OCI-M2 (cell line): ENCODE results near the gene ACRV1.
"Not testable (repeated sequence)": the region's sequence is repeated elsewhere in the genome, so short reads cannot be mapped to it uniquely, and the experiment has no call there.

Experiments used
- DNase-seq: peaks from one replicate; lab custom pipeline; 2025; ENCODE audit not compliant: unreplicated experiment; lab: John Stamatoyannopoulos, UW

Gene ACRV1

GRCh38 chr11:125680747-125681146 lies at the start of gene ACRV1:
ACRV1 (minus strand) TSS chr11:125680847; CDS start chr11:125680780, 67 bp downstream.
- no peak for DNase-seq

GRCh38 chr11:125728969-125729368 lies 48.3 kb upstream of the ACRV1 start:
- no peak for DNase-seq

- DNase-seq = no peak
Observed at GRCh38 chr11:125724125-125724524, 43.5 kb upstream of the ACRV1 start.

GRCh38 chr11:125720781-125721180 lies 40.1 kb upstream of the ACRV1 start:
- DNase-seq = no peak

- DNase-seq = not testable (repeated sequence)
Observed at GRCh38 chr11:125704686-125705085, 24.0 kb upstream of the ACRV1 start.

GRCh38 chr11:125701858-125702621 lies 21.4 kb upstream of the ACRV1 start:
- no peak for DNase-seq

- DNase-seq = no peak
Observed at GRCh38 chr11:125701018-125701610, 20.5 kb upstream of the ACRV1 start.

GRCh38 chr11:125694951-125695350 lies 14.3 kb upstream of the ACRV1 start:
- DNase-seq = no peak

GRCh38 chr11:125692887-125693286 lies 12.2 kb upstream of the ACRV1 start:
- DNase-seq = no peak

GRCh38 chr11:125690006-125690405 lies 9.4 kb upstream of the ACRV1 start:
- no peak for DNase-seq

GRCh38 chr11:125689274-125689859 lies 8.7 kb upstream of the ACRV1 start:
- DNase-seq = no peak

- no peak for DNase-seq
Observed at GRCh38 chr11:125688632-125689031, 8.0 kb upstream of the ACRV1 start.

GRCh38 chr11:125688066-125688465 lies 7.4 kb upstream of the ACRV1 start:
- no peak for DNase-seq

- DNase-seq = no peak
Observed at GRCh38 chr11:125685228-125685627, 4.6 kb upstream of the ACRV1 start.

- DNase-seq = no peak
Observed at GRCh38 chr11:125679837-125680236, 810 bp downstream of the ACRV1 start.

- no peak for DNase-seq
Observed at GRCh38 chr11:125679397-125679796, 1.2 kb downstream of the ACRV1 start.

GRCh38 chr11:125675196-125675595 lies 5.5 kb downstream of the ACRV1 start:
- DNase-seq = no peak

- DNase-seq = no peak
Observed at GRCh38 chr11:125674210-125674609, 6.4 kb downstream of the ACRV1 start.

- no peak for DNase-seq
Observed at GRCh38 chr11:125671561-125671960, 9.1 kb downstream of the ACRV1 start.

- no peak for DNase-seq
Observed at GRCh38 chr11:125670172-125670571, 10.5 kb downstream of the ACRV1 start.

- no peak for DNase-seq
Observed at GRCh38 chr11:125667151-125667550, 13.5 kb downstream of the ACRV1 start.

- no peak for DNase-seq
Observed at GRCh38 chr11:125663910-125664309, 16.7 kb downstream of the ACRV1 start.
